Spleen (tissue), 11 donors: ENCODE results near the gene ZSCAN5A. TPM values are rescaled to one million over a fixed set of nuclear protein-coding genes. Genes with fewer than 3 reads are reported as not detected.
"Not testable (repeated sequence)": the region's sequence is repeated elsewhere in the genome, so short reads cannot be mapped to it uniquely, and the experiment has no call there.

Experiments
- DNase-seq: peaks from one replicate; pipeline ENCODE4 v3.0.0-alpha.2; 2020
- H3K27ac ChIP-seq, 8 donors: fragments of 200-600 bp; sonication (generic) in 7 of 8; 1 replicate in 4 of 8; 2 replicates in 4 of 8; pipeline versions ENCODE4 v1.5.0 to v1.8.0; 2016 to 2021; ENCODE audit warnings: inconsistent platforms in 4 of 8, mild to moderate bottlenecking in 4 of 8, moderate library complexity in 1 of 8
- H3K27me3 ChIP-seq, 7 donors: fragments of 200-600 bp; sonication (generic) in 6 of 7; replicated peaks in 1 of 7; 1 replicate in 4 of 7; 2 replicates in 3 of 7; pipeline versions ENCODE4 v1.5.0 to v1.8.0; 2016 to 2021; ENCODE audit warnings: inconsistent platforms in 3 of 7, mild to moderate bottlenecking in 1 of 7
- H3K36me3 ChIP-seq, 6 donors: fragments of 200-600 bp; sonication (generic) in 5 of 6; 1 replicate in 4 of 6; 2 replicates in 2 of 6; pipeline versions ENCODE4 v1.5.0 to v1.8.0; 2016 to 2021; ENCODE audit warnings: inconsistent platforms in 2 of 6
- H3K4me1 ChIP-seq, 6 donors: fragments of 200-600 bp; sonication (generic) in 5 of 6; 1 replicate in 3 of 6; 2 replicates in 3 of 6; pipeline versions ENCODE4 v1.5.0 to v1.8.0; 2016 to 2021; ENCODE audit warnings: inconsistent platforms in 3 of 6
- H3K4me3 ChIP-seq, 8 donors: fragments of 200-600 bp; sonication (generic) in 7 of 8; 1 replicate in 4 of 8; 2 replicates in 4 of 8; pipeline versions ENCODE4 v1.5.0 to v1.8.0; 2016 to 2021; ENCODE audit warnings: inconsistent platforms in 4 of 8, mild to moderate bottlenecking in 4 of 8, moderate library complexity in 2 of 8
- H3K9me3 ChIP-seq, 8 donors: fragments of 200-600 bp; sonication (generic) in 7 of 8; 1 replicate in 4 of 8; 2 replicates in 4 of 8; pipeline versions ENCODE4 v1.5.0 to v1.8.0; 2016 to 2021; ENCODE audit warnings: inconsistent platforms in 4 of 8
- POLR2A ChIP-seq, 3 donors: fragments of 450-650 bp; IDR thresholded peaks; one replicate each; pipeline ENCODE4 v1.5.1; 2017; ENCODE audit warnings: antibody characterized with exemption in 3 of 3, mild to moderate bottlenecking in 1 of 3
- POLR2AphosphoS5 ChIP-seq, 3 donors: sonication (generic); formaldehyde crosslinking; IDR thresholded peaks; one replicate each; pipeline ENCODE4 v1.5.1; 2017; ENCODE audit warnings: antibody characterized with exemption in 3 of 3
- WGBS, 5 donors: extraction: QIAGEN DNeasy Blood & Tissue Kit in 3 of 5; methylation state at CpG; one replicate each; pipeline versions ENCODE4 v1.1.5 to v1.1.7; 2013 to 2018; 5-methylcytosine and 5-hydroxymethylcytosine counted together
- intact Hi-C: fragments of 100-400 bp; cut with DNase I; formaldehyde crosslinking; loops from one replicate; pipeline ENCODE4 v1.15.0; 2023; ENCODE audit warnings: low total_unique reads
- polyA plus RNA-seq, 3 donors: library from polyadenylated mRNA; stranded (reverse); fragments of 200-250 nt; gene quantifications; one replicate each; pipeline ENCODE4 v1.2.1, GENCODE V29; 2013
- total RNA-seq, 7 donors: library from RNA; depleted of rRNA in 3 of 7; stranded (reverse); fragments of >200 nt in 3 of 7; fragmentation: NEBNext Ultra II Directional in 4 of 7; extraction: Animal tissue kit (Norgen Biotek cat#: 25700) in 4 of 7; gene quantifications; one replicate each; pipeline versions ENCODE4 v1.1.0 to v1.2.1, GENCODE V29; 2016 to 2021
- TF ChIP-seq, protein P1 (sequence below), 11 experiments: fragments of 200-600 bp in 7 of 11; fragments of 450-650 bp in 4 of 11; sonication (generic) in 4 of 11; IDR thresholded peaks in 8 of 11; conservative IDR thresholded peaks in 3 of 11; 1 replicate in 7 of 11; 2 replicates in 4 of 11; pipeline versions ENCODE4 v1.4.0 to v1.8.0; 2016 to 2021; ENCODE audit warnings: antibody characterized with exemption in 11 of 11, inconsistent platforms in 4 of 11, mild to moderate bottlenecking in 1 of 11
- donor health status: healthy with polysubstance abuse.
- donor health status: DM: no; HTN: no; CAD: no; lungs with moderate emphysema.
- donor health status: DM: no; HTN: no; CAD: no.
- donor health status: Bipolar disorder and iron deficiency.
- donor health status: healthy.
- donor health status: DM: no; HTN: no; CAD: no.
- donor health status: DM: yes; HTN: yes; CAD: no.

ZSCAN5A gene
- total and polyA plus RNA-seq, 10 donors = 3.4 to 18.7 (median 7.1) TPM

DNA sequence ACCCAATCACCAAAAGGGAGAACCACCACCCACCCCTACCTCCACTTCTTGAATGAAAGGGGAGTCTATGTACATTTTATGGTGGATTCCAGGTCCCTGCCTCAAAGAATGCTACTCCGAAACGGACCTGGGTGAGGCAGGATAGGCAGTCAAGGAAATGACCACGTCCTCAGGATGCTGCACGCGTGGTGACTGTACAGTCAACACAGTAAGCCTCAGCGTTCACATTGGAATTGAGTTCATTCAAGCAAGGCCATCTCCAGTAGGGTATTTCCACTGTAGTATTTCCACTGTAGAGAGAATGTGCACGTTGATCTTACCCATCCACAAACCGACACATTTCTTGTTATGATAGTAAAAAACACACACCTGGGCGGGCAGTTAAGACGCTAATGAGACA is 95.7 kb downstream of the ZSCAN5A start:
- WGBS, 5 donors = 68 to 88% (median 82%) methylated on average over 10 of the region's 10 CpGs
- no peak for DNase-seq
- intact Hi-C loops = no loop called here
- Histone ChIP-seq H3K4me1 (peaks cover 0 to 13% (median 9%) of the 10 kb centered on the region in 6 donors), H3K36me3 (peaks cover 0 to 34% (median 0%) of the 10 kb centered on the region in 6 donors), H3K9me3 (no peaks in the 10 kb centered on the region), H3K4me3 (no peak overlapping the region), H3K27ac (no peak overlapping the region), H3K27me3 (peaks cover 4 to 41% (median 8%) of the 10 kb centered on the region in 7 donors)
- TF ChIP-seq, protein P1, sequence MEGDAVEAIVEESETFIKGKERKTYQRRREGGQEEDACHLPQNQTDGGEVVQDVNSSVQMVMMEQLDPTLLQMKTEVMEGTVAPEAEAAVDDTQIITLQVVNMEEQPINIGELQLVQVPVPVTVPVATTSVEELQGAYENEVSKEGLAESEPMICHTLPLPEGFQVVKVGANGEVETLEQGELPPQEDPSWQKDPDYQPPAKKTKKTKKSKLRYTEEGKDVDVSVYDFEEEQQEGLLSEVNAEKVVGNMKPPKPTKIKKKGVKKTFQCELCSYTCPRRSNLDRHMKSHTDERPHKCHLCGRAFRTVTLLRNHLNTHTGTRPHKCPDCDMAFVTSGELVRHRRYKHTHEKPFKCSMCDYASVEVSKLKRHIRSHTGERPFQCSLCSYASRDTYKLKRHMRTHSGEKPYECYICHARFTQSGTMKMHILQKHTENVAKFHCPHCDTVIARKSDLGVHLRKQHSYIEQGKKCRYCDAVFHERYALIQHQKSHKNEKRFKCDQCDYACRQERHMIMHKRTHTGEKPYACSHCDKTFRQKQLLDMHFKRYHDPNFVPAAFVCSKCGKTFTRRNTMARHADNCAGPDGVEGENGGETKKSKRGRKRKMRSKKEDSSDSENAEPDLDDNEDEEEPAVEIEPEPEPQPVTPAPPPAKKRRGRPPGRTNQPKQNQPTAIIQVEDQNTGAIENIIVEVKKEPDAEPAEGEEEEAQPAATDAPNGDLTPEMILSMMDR (IDR thresholded peaks at IDR 0.05 in 8 of 11, conservative IDR thresholded peaks at IDR 0.05 in 3 of 11) = no peak
- TF ChIP-seq POLR2AphosphoS5 (IDR thresholded peaks at IDR 0.05) (no peak), POLR2A (IDR thresholded peaks at IDR 0.05) (no peak)

DNA sequence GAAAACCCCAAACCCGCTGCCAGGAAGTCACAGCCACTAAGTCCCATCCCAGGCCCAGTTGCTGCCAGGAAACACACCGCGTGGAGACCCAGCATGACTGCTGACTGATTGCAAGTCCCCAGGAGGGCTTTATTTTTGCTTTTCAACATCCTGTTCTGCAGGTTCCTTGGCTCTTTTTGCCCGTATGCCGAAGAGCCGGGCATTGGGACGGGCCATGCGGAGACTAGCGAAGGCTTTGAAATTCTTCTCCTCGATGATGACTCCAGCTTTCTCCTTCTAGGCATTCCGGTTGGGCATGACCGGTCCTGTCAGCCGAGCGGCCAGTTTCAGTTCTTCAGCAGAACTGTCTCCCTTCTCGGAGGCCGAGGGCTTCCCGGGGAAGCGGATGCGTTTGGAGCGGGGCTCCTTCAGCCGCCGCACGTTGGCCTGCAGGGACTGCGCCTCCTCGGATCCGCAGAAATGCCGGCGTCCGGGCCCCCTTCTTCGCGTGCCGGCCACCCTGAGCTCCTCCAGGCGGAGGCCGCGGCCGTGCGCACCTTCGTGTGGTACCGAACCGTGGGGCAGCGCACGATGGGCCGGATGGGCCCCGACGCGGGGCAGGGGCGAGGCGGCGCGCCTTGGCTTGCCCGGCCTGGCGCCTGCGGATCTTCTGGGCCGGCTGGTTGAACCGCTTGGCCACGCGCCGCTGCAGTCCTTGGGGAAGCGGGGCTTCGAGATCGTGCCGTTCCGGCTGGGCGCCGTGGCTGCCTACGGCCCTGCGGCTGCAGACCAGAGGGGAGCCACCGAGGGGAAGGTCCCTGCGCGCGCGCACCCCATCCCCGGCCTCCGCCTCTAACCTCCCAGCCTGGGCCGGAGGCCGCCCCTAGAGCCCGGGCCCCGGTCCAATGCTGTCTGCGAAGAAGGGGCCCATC is 97.3 kb downstream of the ZSCAN5A start:
- intact Hi-C loops = no loop called here
- Histone ChIP-seq H3K27me3 (peaks cover 4 to 41% (median 8%) of the 10 kb centered on the region in 7 donors), H3K27ac (no peak overlapping the region), H3K4me3 (peak overlapping the region in 7 of 8 donors; percentile 13 to 64 (median 24)), H3K9me3 (no peaks in the 10 kb centered on the region), H3K36me3 (peaks cover 0 to 20% (median 0%) of the 10 kb centered on the region in 6 donors), H3K4me1 (peaks cover 0 to 13% (median 9%) of the 10 kb centered on the region in 6 donors)
- TF ChIP-seq, protein P1 (IDR thresholded peaks at IDR 0.05 in 8 of 11, conservative IDR thresholded peaks at IDR 0.05 in 3 of 11) = no peak
- TF ChIP-seq POLR2AphosphoS5 (IDR thresholded peaks at IDR 0.05) = no peak
- no peak for TF ChIP-seq POLR2A (IDR thresholded peaks at IDR 0.05)
- DNase-seq = no peak
- 8 to 18% (median 11%) methylated on average over 34 to 79 of the region's 79 CpGs for WGBS, 5 donors

DNA sequence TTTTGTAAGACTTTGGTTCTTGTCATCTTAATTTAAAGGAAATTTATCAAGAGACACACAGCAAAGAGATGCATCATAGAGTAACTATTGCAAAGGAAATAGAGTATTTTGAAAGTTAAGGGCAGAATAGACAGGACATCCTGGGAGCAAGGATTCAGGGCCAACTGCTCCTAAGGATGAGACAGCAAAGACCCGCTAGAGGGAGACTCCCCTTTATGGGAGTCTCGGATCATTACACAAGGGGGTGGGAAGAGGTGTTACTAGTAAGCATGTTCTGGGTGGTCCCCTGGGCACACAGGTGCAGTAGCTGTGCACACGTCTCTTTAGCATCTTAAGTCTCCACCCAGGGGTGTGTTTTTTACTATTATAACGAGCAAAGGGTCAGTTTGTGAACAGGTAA is 102.9 kb downstream of the ZSCAN5A start:
- Histone ChIP-seq H3K4me3 (no peak overlapping the region), H3K4me1 (no peaks in the 10 kb centered on the region), H3K9me3 (no peaks in the 10 kb centered on the region), H3K27ac (no peak overlapping the region), H3K27me3 (peaks cover 0 to 22% (median 0%) of the 10 kb centered on the region in 7 donors), H3K36me3 (no peaks in the 10 kb centered on the region)
- WGBS, 5 donors = 65 to 81% (median 76%) methylated on average over 4 of the region's 4 CpGs
- no peak for DNase-seq
- TF ChIP-seq POLR2A (IDR thresholded peaks at IDR 0.05) (no peak), POLR2AphosphoS5 (IDR thresholded peaks at IDR 0.05) (no peak)
- TF ChIP-seq, protein P1 (IDR thresholded peaks at IDR 0.05 in 8 of 11, conservative IDR thresholded peaks at IDR 0.05 in 3 of 11) = no peak
- intact Hi-C loops = no loop called here

DNA sequence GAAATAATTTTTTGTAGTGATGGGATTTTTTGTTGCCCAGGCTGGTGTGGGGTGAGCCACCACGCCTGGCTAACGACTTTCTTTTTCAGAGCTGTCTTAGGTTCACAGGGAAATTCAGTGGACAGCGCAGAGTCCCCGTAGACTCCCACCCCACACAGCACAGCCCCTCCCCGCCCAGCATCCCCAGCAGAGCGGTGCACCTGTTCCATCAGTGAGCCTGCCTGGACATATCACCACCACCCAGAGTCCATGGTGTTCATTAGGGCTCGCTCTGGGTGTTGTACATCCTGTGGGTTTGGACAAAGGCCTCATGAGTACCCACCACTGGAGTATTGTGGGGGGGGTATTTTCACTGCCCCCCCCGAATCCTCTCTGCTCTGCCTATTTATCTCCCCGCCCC is 104.6 kb downstream of the ZSCAN5A start:
- H3K4me3 ChIP-seq, intact Hi-C loops, H3K9me3 ChIP-seq, H3K4me1 ChIP-seq, H3K27me3 ChIP-seq, H3K27ac ChIP-seq, DNase-seq, H3K36me3 ChIP-seq: not testable (repeated sequence)
- WGBS, 5 donors = 84 to 93% (median 89%) methylated on average over 9 of the region's 9 CpGs
